GOT3 (cell line): ENCODE data around the gene NCKAP5.

Source experiments
- DNase-seq: peaks from one replicate; lab custom pipeline; 2025; ENCODE audit warnings: mixed read lengths; lab: John Stamatoyannopoulos, UW

NCKAP5 gene

GRCh38 chr2:133422931-133423351 lies 145.3 kb downstream of the NCKAP5 start:
- DNase-seq = no peak

- no peak for DNase-seq
Measured at GRCh38 chr2:133421516-133422324, 146.5 kb downstream of the NCKAP5 start.

GRCh38 chr2:133420788-133421187 lies 147.5 kb downstream of the NCKAP5 start:
- DNase-seq = no peak

- no peak for DNase-seq
Measured at GRCh38 chr2:133418671-133419070, 149.6 kb downstream of the NCKAP5 start.

GRCh38 chr2:133418021-133418420 lies 150.2 kb downstream of the NCKAP5 start:
- DNase-seq = no peak

- DNase-seq = no peak
Measured at GRCh38 chr2:133417415-133417814, 150.8 kb downstream of the NCKAP5 start.

- DNase-seq = no peak
Measured at GRCh38 chr2:133416736-133417135, 151.5 kb downstream of the NCKAP5 start.

GRCh38 chr2:133416146-133416545 lies 152.1 kb downstream of the NCKAP5 start:
- DNase-seq = no peak

- DNase-seq = no peak
Measured at GRCh38 chr2:133415210-133415876, 152.9 kb downstream of the NCKAP5 start.

- no peak for DNase-seq
Measured at GRCh38 chr2:133414486-133415209, 153.6 kb downstream of the NCKAP5 start.

- DNase-seq = no peak
Measured at GRCh38 chr2:133413863-133414262, 154.4 kb downstream of the NCKAP5 start.

GRCh38 chr2:133412694-133413093 lies 155.6 kb downstream of the NCKAP5 start:
- no peak for DNase-seq

- no peak for DNase-seq
Measured at GRCh38 chr2:133411857-133412256, 156.4 kb downstream of the NCKAP5 start.

GRCh38 chr2:133411101-133411500 lies 157.2 kb downstream of the NCKAP5 start:
- DNase-seq = no peak

- no peak for DNase-seq
Measured at GRCh38 chr2:133409581-133410285, 158.5 kb downstream of the NCKAP5 start.

- DNase-seq = no peak
Measured at GRCh38 chr2:133408671-133409070, 159.6 kb downstream of the NCKAP5 start.

GRCh38 chr2:133407341-133407740 lies 160.9 kb downstream of the NCKAP5 start:
- no peak for DNase-seq

- no peak for DNase-seq
Measured at GRCh38 chr2:133405252-133405651, 163.0 kb downstream of the NCKAP5 start.

GRCh38 chr2:133400411-133400810 lies 167.9 kb downstream of the NCKAP5 start:
- DNase-seq = no peak

- DNase-seq = no peak
Measured at GRCh38 chr2:133393895-133394294, 174.4 kb downstream of the NCKAP5 start.

- no peak for DNase-seq
Measured at GRCh38 chr2:133390156-133390555, 178.1 kb downstream of the NCKAP5 start.

- DNase-seq = no peak
Measured at GRCh38 chr2:133389569-133389968, 178.7 kb downstream of the NCKAP5 start.
